GM12801 (cell line): ENCODE results near the gene CCM2L.

Experiments used
- TF ChIP-seq, protein P1 (sequence below): IDR thresholded peaks from one replicate; pipeline ENCODE4 v1.5.1; 2011; ENCODE audit warnings: control low read depth; ENCODE audit not compliant: insufficient read length; ENCODE audit errors: extremely low read depth

Gene CCM2L

DNA sequence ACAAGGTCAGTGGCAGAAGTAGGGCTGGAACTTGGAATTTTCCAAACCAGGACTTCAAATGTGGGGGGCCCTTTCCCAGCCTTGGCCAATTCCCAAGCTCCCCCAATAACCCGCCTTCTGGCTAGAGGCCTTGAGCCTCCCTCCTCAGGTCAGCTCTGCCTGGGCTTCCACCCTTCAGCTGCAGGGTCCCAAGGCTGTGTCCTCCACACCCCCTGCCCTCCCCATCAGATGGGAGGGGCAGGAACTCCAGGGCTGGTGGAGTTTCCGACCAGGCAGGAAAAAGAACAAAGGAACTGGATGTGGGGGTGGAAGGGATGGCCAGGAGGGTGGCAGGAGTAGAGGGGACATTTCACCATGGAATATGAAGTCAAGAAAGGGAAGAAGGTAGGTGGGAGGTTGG, at the start of gene CCM2L:
Gene CCM2L (plus strand): TSS at position 338 of the 400 bp plus-strand sequence. CDS start 17 bp downstream, at position 355.
- TF ChIP-seq, protein P1, sequence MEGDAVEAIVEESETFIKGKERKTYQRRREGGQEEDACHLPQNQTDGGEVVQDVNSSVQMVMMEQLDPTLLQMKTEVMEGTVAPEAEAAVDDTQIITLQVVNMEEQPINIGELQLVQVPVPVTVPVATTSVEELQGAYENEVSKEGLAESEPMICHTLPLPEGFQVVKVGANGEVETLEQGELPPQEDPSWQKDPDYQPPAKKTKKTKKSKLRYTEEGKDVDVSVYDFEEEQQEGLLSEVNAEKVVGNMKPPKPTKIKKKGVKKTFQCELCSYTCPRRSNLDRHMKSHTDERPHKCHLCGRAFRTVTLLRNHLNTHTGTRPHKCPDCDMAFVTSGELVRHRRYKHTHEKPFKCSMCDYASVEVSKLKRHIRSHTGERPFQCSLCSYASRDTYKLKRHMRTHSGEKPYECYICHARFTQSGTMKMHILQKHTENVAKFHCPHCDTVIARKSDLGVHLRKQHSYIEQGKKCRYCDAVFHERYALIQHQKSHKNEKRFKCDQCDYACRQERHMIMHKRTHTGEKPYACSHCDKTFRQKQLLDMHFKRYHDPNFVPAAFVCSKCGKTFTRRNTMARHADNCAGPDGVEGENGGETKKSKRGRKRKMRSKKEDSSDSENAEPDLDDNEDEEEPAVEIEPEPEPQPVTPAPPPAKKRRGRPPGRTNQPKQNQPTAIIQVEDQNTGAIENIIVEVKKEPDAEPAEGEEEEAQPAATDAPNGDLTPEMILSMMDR: no peak

DNA sequence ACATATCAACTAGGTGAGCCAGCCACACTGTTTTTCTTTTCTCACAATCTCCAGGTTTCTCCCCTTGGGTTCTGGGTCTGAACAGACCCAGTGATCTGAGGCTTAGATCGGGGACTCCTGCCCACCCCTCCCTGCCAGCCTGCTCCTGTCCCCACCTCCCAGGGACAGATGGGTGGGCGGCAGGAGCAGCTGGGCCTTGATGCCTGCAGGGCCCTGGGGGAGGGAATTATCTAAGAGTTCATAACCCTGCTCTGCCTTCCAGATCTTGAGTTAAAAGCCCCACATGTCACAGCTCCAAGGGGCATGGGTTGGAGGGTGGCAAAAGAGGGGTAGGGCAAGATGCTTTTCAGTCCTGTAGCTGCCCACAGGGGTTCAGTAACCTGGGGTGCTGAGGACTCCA, 47.5 kb upstream of the CCM2L start:
- TF ChIP-seq, protein P1: no peak

DNA sequence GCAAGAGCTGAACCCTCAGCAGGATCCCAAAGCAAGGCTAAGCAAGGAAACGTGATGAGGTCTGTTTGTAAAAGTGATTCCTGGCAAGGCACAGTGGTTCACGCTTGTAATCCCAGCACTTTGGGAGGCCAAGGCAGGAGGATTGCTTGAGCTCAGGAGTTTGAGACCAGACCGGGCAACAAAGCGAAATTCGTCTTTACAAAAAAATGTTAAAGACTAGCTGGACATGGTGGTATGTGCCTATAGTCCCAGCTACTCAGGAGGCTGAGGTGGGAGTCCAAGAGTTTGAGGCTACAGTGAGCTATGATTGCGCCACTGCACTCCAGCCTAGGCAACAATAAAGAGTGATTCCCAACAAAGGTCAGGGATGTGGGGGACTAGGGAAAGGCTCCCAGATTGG, 46.3 kb upstream of the CCM2L start:
- TF ChIP-seq, protein P1: no peak

DNA sequence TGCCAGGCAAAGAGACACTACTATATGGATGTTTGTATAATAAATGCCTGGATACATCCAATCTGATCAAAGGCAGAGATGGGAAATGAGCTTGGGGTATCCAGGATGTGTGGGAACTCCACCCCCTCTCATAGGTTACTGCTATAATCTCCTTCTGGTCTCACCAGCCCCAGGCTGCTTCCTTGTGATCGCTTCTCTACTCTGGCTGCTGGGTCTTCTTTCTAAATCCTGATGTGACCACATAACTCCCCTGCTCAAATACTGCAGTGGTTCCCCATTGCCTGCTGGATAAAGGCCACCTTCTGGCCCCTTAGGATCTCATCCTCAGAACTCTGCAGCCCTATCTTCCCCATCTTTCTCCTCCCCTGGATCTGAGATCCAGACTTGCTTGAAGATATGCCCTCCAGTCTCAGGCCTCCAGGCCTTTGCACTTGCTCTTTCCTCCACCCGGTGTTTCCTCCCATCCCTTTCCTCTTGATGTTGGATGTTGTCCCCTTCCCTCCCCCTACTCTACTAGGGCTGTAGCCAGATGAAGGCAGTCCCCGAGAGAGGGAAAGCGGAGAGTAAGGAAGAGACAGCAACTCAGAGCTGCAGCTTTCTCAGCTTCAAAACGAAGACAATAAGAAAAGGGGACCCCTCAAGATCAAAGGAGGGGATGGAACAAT, 43.1 kb upstream of the CCM2L start:
- TF ChIP-seq, protein P1: no peak

DNA sequence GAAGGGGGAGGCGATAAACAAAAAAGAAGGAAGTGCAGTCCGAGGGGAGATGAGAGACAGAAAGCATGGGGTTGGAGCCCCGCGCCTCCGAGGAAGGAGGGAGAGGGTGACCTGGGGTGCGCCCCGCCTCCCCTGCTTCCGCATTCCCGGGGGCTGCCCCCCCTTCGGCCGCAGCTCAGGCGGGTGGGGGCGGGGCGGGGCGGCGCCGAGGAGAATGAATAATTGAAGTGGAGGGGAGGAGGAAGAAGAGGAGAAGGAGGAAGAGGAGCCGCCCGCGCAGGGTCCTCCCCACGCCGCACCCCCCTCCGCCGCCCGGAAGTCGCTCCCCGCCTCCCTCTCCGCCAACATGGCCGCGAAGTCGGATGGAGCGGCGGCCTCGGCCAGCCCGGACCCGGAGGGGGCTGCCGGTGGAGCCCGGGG, 42.4 kb upstream of the CCM2L start, which contains the start of gene XKR7:
Gene XKR7 (plus strand): TSS at position 322 of the 420 bp plus-strand sequence. CDS start 25 bp downstream, at position 347.
- TF ChIP-seq, protein P1: no peak

DNA sequence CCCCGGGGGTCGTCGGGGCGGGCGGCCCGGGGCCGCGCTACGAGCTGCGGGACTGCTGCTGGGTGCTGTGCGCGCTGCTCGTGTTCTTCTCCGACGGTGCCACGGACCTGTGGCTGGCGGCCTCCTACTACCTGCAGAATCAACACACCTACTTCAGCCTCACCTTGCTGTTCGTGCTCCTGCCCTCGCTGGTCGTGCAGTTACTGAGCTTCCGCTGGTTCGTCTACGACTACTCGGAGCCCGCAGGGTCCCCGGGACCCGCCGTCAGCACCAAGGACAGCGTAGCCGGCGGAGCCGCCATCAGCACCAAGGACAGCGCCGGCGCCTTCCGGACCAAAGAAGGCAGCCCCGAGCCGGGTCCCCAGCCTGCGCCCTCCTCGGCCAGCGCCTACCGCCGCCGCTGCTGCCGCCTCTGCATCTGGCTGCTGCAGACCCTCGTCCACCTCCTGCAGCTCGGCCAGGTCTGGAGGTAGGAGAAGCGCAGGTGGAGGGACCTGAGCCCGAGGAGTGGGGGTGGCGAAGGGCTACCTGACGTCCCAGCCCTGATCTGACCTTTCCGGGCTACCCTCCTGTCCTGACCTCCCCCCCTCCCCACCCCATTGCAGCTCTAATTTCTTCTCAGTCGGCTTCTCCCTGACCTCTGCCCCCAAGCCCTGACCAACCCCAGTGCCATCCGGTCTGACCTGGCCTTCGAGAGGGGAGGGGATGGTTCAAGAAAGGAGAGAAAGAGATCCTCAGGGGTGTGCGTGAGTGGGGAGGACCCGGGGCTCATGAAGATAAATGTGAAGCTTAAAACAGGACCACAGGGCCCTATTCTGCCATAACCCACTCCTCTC, 41.7 kb upstream of the CCM2L start:
- TF ChIP-seq, protein P1: no peak

DNA sequence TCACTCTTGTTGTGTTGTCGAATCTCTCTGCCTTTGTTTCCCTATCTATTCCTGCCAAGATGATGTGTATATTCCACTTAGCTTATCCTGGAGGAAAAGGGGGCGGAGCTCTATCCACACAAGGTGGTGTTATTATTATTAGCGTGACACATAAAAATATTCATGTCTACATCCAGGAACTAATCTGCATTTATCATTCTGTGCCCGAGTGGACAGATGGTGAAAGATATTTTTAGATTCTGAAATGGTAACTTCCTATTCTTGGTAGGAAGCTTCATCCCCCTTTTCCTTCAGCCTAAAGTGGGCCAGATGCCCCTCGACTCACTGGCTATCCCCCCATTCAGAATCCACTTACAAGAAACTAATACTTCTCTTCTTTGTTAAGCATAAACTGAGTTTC, 40.2 kb upstream of the CCM2L start:
- TF ChIP-seq, protein P1: no peak
